Activated T-cell treated with anti-CD3 and anti-CD28 coated beads, Interleukin-2, amount 50 U/mL, for 72 hours (primary cell): ENCODE measurements around the gene EGFR. TPM values are rescaled to one million over a fixed set of nuclear protein-coding genes. Genes with fewer than 3 reads are reported as not detected.
A peak's percentile ranks its signal among the peaks of the same experiment; 100 is the strongest.

Experiments
- ATAC-seq, 2 donors: fragments of 150-1000 bp; cut with Tn5 transposase; replicated peaks in 1 of 2; 2 replicates each; pipeline ENCODE4 v1.10.0; 2021; ENCODE audit warnings: moderate library complexity in 2 of 2, mild to moderate bottlenecking in 1 of 2
- DNase-seq, 2 donors: peaks; one replicate each; pipeline ENCODE4 v3.0.0; 2021 to 2022; ENCODE audit warnings: mixed read lengths in 1 of 2
- H3K27ac Mint-ChIP-seq: one replicate; pipeline ENCODE4 v1.8.0; 2022; ENCODE audit warnings: mild to moderate bottlenecking, moderate library complexity, mixed read lengths
- H3K27me3 Mint-ChIP-seq: one replicate; pipeline ENCODE4 v1.8.0; 2022; ENCODE audit warnings: low read depth, mixed read lengths
- H3K36me3 Mint-ChIP-seq, 2 donors: one replicate each; pipeline ENCODE4 v1.8.0; 2022; ENCODE audit warnings: mixed read lengths in 2 of 2, mild to moderate bottlenecking in 1 of 2; ENCODE audit not compliant: insufficient read depth in 2 of 2
- H3K4me1 Mint-ChIP-seq: one replicate; pipeline ENCODE4 v1.8.0; 2022; ENCODE audit warnings: low read depth, mixed read lengths
- H3K4me3 Mint-ChIP-seq, 2 donors: one replicate each; pipeline ENCODE4 v1.8.0; 2022; ENCODE audit warnings: mild to moderate bottlenecking in 2 of 2, mixed read lengths in 2 of 2, moderate library complexity in 2 of 2
- H3K9me3 Mint-ChIP-seq, 2 donors: one replicate each; pipeline ENCODE4 v1.8.0; 2022; ENCODE audit warnings: mixed read lengths in 2 of 2
- total RNA-seq, 2 donors: library from RNA; stranded (reverse); gene quantifications; one replicate each; pipeline ENCODE4 v1.2.3, GENCODE V29; 2022

The EGFR gene
- total RNA-seq, 2 donors from 2014 or later, result 0.09 TPM; not detected in 1

- no peak for ATAC-seq
- no peaks in the 10 kb centered on the region for H3K9me3 Mint-ChIP-seq
- no peak overlapping the region for H3K27ac Mint-ChIP-seq
- peaks cover 12% of the 10 kb centered on the region for H3K4me1 Mint-ChIP-seq
- no peaks in the 10 kb centered on the region for H3K36me3 Mint-ChIP-seq
- H3K27me3 Mint-ChIP-seq, result peaks cover 65% of the 10 kb centered on the region
- H3K4me3 Mint-ChIP-seq, result no peak overlapping the region
- DNase-seq, result no peak
These were observed 233.1 kb downstream of the EGFR start for GRCh38 chr7:55251911-55252310.

DNA sequence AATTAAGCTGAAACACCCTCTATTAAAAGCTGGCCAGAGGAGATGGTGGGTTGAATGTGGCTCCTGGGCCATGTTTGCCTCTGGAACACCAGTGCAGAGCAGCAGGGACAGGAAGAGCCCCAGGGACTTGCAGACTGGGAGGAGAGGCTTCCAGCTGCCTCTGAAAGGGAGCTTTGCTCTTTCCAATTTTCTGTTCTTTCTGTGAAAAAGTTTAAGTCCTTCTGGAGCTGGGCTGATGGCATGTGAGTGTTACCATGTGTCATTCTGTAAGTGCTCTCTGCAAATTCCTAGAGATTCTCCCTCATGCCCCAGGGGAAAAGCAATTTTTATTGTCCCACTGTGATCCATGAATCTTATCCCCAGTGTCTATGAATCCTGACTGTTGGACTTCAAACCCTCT, 233.6 kb downstream of the EGFR start:
- peaks cover 68% of the 10 kb centered on the region for H3K27me3 Mint-ChIP-seq
- H3K4me1 Mint-ChIP-seq, result peaks cover 12% of the 10 kb centered on the region
- ATAC-seq, result no peak
- no peak overlapping the region for H3K4me3 Mint-ChIP-seq
- H3K36me3 Mint-ChIP-seq, result no peaks in the 10 kb centered on the region
- no peak overlapping the region for H3K27ac Mint-ChIP-seq
- no peaks in the 10 kb centered on the region for H3K9me3 Mint-ChIP-seq
- DNase-seq, result no peak

GRCh38 chr7:55253188-55253587, 234.4 kb downstream of the EGFR start:
- Mint-ChIP-seq H3K9me3 (no peaks in the 10 kb centered on the region), H3K36me3 (no peaks in the 10 kb centered on the region), H3K4me1 (peaks cover 12% of the 10 kb centered on the region), H3K27me3 (peaks cover 68% of the 10 kb centered on the region), H3K27ac (no peak overlapping the region), H3K4me3 (no peak overlapping the region)
- no peak for DNase-seq
- ATAC-seq, result no peak

GRCh38 chr7:55254242-55254595, 235.4 kb downstream of the EGFR start:
- ATAC-seq, result no peak
- DNase-seq, result peak in 1 of 2 donors; percentile 5
- no peaks in the 10 kb centered on the region for H3K36me3 Mint-ChIP-seq
- H3K9me3 Mint-ChIP-seq, result no peaks in the 10 kb centered on the region
- H3K4me3 Mint-ChIP-seq, result peak overlapping the region; percentile 53 to 68
- H3K27ac Mint-ChIP-seq, result no peak overlapping the region
- peaks cover 12% of the 10 kb centered on the region for H3K4me1 Mint-ChIP-seq
- peaks cover 62% of the 10 kb centered on the region for H3K27me3 Mint-ChIP-seq

GRCh38 chr7:55254596-55255495, 236.0 kb downstream of the EGFR start:
- Mint-ChIP-seq H3K4me3 (peak overlapping the region; percentile 93 to 95), H3K27me3 (peaks cover 63% of the 10 kb centered on the region), H3K4me1 (peaks cover 12% of the 10 kb centered on the region), H3K9me3 (no peaks in the 10 kb centered on the region), H3K36me3 (no peaks in the 10 kb centered on the region), H3K27ac (peak overlapping the region; percentile 40)
- ATAC-seq (peak; percentile 81 to 84), DNase-seq (peak; percentile 73 to 85)

GRCh38 chr7:55255496-55256445, 237.0 kb downstream of the EGFR start:
- H3K4me3 Mint-ChIP-seq, result peak overlapping the region; percentile 93 to 95
- peak overlapping the region; percentile 40 for H3K27ac Mint-ChIP-seq

DNA sequence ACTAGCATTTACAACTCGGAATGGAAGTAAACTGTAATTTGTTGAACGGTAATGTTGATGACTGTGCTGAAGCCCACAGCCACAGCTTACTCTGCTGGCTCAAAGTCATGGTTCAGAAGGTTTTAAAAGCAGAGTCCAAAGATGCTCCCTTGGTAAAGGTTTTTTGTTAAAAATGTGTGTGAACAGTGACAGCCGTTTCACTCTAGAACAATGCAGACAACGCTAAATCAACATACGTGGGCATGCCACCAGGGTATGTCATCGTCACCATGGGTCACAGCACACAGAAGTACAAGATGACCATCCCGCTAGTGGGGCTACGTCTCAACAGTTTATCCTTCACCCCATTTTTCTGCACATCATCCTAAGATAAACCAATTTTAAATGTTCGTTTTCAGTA, 239.8 kb downstream of the EGFR start:
- DNase-seq (no peak), ATAC-seq (no peak)
- H3K4me3 Mint-ChIP-seq, result no peak overlapping the region
- peaks cover 42% of the 10 kb centered on the region for H3K27me3 Mint-ChIP-seq
- H3K9me3 Mint-ChIP-seq, result no peaks in the 10 kb centered on the region
- H3K4me1 Mint-ChIP-seq, result peaks cover 12% of the 10 kb centered on the region
- no peaks in the 10 kb centered on the region for H3K36me3 Mint-ChIP-seq
- H3K27ac Mint-ChIP-seq, result no peak overlapping the region

More at GRCh38 chr7:55255496-55256445, 237.0 kb downstream of the EGFR start:
- peak; percentile 91 to 92 for ATAC-seq
- Mint-ChIP-seq H3K9me3 (no peaks in the 10 kb centered on the region), H3K36me3 (no peaks in the 10 kb centered on the region), H3K27me3 (peaks cover 65% of the 10 kb centered on the region), H3K4me1 (peaks cover 12% of the 10 kb centered on the region)
- peak; percentile 74 to 84 for DNase-seq

GRCh38 chr7:55260171-55260570, 241.4 kb downstream of the EGFR start:
- no peaks in the 10 kb centered on the region for H3K9me3 Mint-ChIP-seq
- H3K27me3 Mint-ChIP-seq, result peaks cover 31% of the 10 kb centered on the region
- DNase-seq, result no peak
- peaks cover 11% of the 10 kb centered on the region for H3K4me1 Mint-ChIP-seq
- no peaks in the 10 kb centered on the region for H3K36me3 Mint-ChIP-seq
- no peak overlapping the region for H3K27ac Mint-ChIP-seq
- no peak overlapping the region for H3K4me3 Mint-ChIP-seq
- no peak for ATAC-seq

- H3K9me3 Mint-ChIP-seq, result no peaks in the 10 kb centered on the region
- no peak overlapping the region for H3K4me3 Mint-ChIP-seq
- ATAC-seq (no peak), DNase-seq (no peak)
- peaks cover 5% of the 10 kb centered on the region for H3K4me1 Mint-ChIP-seq
- peaks cover 24% of the 10 kb centered on the region for H3K27me3 Mint-ChIP-seq
- no peak overlapping the region for H3K27ac Mint-ChIP-seq
- H3K36me3 Mint-ChIP-seq, result no peaks in the 10 kb centered on the region
These were observed 242.0 kb downstream of the EGFR start for GRCh38 chr7:55260676-55261385.
